Lower leg skin (tissue), 3 donors: Measurements from ENCODE around the gene PLS1.

Experiments
- POLR2A ChIP-seq, 2 donors: fragments of 450-650 bp; IDR thresholded peaks; one replicate each; pipeline ENCODE4 v1.6.1; 2016 to 2017; ENCODE audit warnings: antibody characterized with exemption in 2 of 2, mild to moderate bottlenecking in 1 of 2, moderate library complexity in 1 of 2
- TF ChIP-seq, protein P1 (sequence below), 3 donors: fragments of 450-650 bp; IDR thresholded peaks; one replicate each; pipeline ENCODE4 v1.5.1; 2016; ENCODE audit warnings: antibody characterized with exemption in 3 of 3, mild to moderate bottlenecking in 3 of 3, moderate library complexity in 2 of 3

GRCh38 chr3:142650001-142650693, 54.0 kb downstream of the PLS1 start:
- TF ChIP-seq, protein P1, sequence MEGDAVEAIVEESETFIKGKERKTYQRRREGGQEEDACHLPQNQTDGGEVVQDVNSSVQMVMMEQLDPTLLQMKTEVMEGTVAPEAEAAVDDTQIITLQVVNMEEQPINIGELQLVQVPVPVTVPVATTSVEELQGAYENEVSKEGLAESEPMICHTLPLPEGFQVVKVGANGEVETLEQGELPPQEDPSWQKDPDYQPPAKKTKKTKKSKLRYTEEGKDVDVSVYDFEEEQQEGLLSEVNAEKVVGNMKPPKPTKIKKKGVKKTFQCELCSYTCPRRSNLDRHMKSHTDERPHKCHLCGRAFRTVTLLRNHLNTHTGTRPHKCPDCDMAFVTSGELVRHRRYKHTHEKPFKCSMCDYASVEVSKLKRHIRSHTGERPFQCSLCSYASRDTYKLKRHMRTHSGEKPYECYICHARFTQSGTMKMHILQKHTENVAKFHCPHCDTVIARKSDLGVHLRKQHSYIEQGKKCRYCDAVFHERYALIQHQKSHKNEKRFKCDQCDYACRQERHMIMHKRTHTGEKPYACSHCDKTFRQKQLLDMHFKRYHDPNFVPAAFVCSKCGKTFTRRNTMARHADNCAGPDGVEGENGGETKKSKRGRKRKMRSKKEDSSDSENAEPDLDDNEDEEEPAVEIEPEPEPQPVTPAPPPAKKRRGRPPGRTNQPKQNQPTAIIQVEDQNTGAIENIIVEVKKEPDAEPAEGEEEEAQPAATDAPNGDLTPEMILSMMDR (IDR thresholded peaks at IDR 0.05), result no peak
- no peak for TF ChIP-seq POLR2A (IDR thresholded peaks at IDR 0.05)
